Measurements from ENCODE around the gene GTF2E1. TPM values are rescaled to one million over a fixed set of nuclear protein-coding genes. Genes with fewer than 3 reads are reported as not detected.

Gene GTF2E1
- total RNA-seq, 1 donor from 2014 or later: 78.2 TPM

DNA sequence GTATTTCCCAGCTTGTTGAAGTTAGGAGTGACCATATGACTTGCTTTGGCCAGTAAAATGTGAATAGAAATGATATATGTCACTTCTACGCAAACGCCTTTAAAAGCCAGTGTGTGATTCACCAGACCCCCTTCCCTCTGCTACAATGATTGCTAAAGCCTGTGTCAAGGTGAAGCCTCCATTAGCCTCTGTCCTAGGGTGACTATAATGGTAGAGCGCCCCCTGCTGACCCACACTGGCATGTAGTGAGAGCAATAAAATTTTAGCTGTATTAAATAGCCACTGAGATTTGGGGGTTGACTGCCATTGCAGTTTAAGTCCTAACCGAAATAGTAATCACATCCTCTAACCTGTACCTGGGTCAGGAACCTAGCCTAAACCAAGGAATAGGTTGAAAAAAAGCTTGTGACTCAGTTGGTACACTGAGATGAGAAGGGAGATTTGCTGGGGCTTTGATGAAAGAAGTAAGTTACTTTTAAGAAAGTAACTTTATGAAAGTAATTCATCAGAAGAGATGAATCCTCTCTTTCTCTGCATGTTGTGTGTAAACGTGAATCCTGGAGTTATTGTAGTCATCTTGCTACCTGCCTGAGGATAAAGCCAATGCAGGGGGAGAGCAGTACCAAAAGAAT is 52.6 kb downstream of the GTF2E1 start:
- Histone ChIP-seq H3F3A (ENCODE audit: low read depth) (no peaks in the 10 kb centered on the region), H3K27ac (no peak overlapping the region)
- H3K4me3 Mint-ChIP-seq: no peak overlapping the region

DNA sequence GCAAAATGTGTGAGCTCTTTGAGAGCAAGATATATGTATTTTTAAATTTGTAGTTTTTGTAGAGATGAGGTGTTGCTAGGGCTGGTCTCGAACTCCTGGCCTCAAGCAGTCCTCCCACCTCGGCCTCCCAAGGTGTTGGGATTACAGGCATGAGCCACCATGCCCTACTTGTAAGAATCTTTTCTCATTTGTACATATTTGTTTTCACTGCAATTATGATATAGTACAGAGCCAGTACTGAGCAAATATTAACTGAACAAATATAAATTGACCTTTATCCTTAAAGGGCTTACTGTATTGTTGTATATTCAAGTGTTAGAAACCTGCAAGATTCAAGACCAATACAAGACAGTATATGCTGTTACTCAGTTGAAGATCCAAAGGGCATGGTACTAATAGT is 53.4 kb downstream of the GTF2E1 start:
- Mint-ChIP-seq H3K4me1 (no peaks in the 10 kb centered on the region), H3K27me3 (ENCODE audit: insufficient read depth, low read depth) (peaks cover 2% of the 10 kb centered on the region)

More for the DNA sequence above, 52.6 kb downstream of the GTF2E1 start:
- Mint-ChIP-seq H3K27me3 (ENCODE audit: insufficient read depth, low read depth) (peaks cover 2% of the 10 kb centered on the region), H3K27ac (no peak overlapping the region), H3K36me3 (no peaks in the 10 kb centered on the region), H3K9me3 (no peaks in the 10 kb centered on the region), H3K4me1 (no peaks in the 10 kb centered on the region)
- no peaks in the 10 kb centered on the region for H4K20me1 ChIP-seq (ENCODE audit: low read depth)
- no peaks in the 10 kb centered on the region for H3K79me2 ChIP-seq (ENCODE audit: low read depth)
- no peaks in the 10 kb centered on the region for H3K36me3 ChIP-seq
- H3K4me1 ChIP-seq: no peaks in the 10 kb centered on the region
- peak; percentile 83 for DNase-seq (ENCODE audit: low spot score)
- TF ChIP-seq CTCF (IDR thresholded peaks at IDR 0.05): peak; percentile 95
- no peak for TF ChIP-seq EZH2phosphoT487 (IDR thresholded peaks at IDR 0.05)
- no peak for TF ChIP-seq EZH2 (IDR thresholded peaks at IDR 0.05)
- H3K4me3 ChIP-seq: no peak overlapping the region
- no peak overlapping the region for H3K4me2 ChIP-seq
- no peaks in the 10 kb centered on the region for H3K27me3 ChIP-seq
- no peaks in the 10 kb centered on the region for H3K9me3 ChIP-seq (ENCODE audit: low read depth)
- H2AFZ ChIP-seq (replicated peaks): no peak overlapping the region
- H3K9ac ChIP-seq: no peak overlapping the region

DNA sequence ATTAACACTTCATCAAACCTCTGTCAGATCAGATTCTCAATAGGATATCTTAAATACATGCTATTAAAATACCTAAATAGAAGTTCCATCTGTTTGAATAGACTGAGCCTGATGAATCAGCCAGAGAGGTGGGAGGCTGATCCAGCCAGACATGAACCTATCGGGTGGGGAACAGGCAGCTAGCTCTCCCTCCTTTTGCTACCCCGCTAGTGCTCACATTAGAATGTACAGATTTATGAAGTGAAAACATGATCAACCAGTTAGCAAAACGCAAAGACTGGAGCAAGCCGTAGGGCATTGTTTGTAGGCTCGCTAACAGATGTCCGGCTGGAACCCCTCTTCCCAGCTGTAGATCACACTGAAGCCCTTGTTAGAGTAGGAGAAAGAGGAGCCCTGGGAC is 54.4 kb downstream of the GTF2E1 start:
- no peak overlapping the region for H3K9ac ChIP-seq
- no peaks in the 10 kb centered on the region for H3K9me3 ChIP-seq (ENCODE audit: low read depth)
- Mint-ChIP-seq H3K36me3 (no peaks in the 10 kb centered on the region), H3K4me3 (no peak overlapping the region), H3K27ac (no peak overlapping the region), H3K27me3 (ENCODE audit: insufficient read depth, low read depth) (peaks cover 2% of the 10 kb centered on the region), H3K4me1 (no peaks in the 10 kb centered on the region), H3K9me3 (no peaks in the 10 kb centered on the region)
- H4K20me1 ChIP-seq (ENCODE audit: low read depth): no peaks in the 10 kb centered on the region
- no peak overlapping the region for H3K4me2 ChIP-seq
- H3K4me1 ChIP-seq: no peaks in the 10 kb centered on the region
- TF ChIP-seq CTCF (IDR thresholded peaks at IDR 0.05) (no peak), EZH2 (IDR thresholded peaks at IDR 0.05) (no peak), EZH2phosphoT487 (IDR thresholded peaks at IDR 0.05) (no peak)
- no peaks in the 10 kb centered on the region for H3F3A ChIP-seq (ENCODE audit: low read depth)
- H2AFZ ChIP-seq (replicated peaks): no peak overlapping the region
- no peaks in the 10 kb centered on the region for H3K79me2 ChIP-seq (ENCODE audit: low read depth)
- H3K27me3 ChIP-seq: no peaks in the 10 kb centered on the region
- no peak overlapping the region for H3K27ac ChIP-seq
- H3K36me3 ChIP-seq: no peaks in the 10 kb centered on the region
- H3K4me3 ChIP-seq: no peak overlapping the region
- DNase-seq (ENCODE audit: low spot score): no peak

More for the DNA sequence above, 53.4 kb downstream of the GTF2E1 start:
- H3K4me3 ChIP-seq: no peak overlapping the region
- no peaks in the 10 kb centered on the region for H3K36me3 Mint-ChIP-seq
- no peaks in the 10 kb centered on the region for H3K9me3 ChIP-seq (ENCODE audit: low read depth)
- no peak overlapping the region for H3K27ac ChIP-seq
- H3K27ac Mint-ChIP-seq: no peak overlapping the region
- H3K36me3 ChIP-seq: no peaks in the 10 kb centered on the region
- H3K4me2 ChIP-seq: no peak overlapping the region
- TF ChIP-seq EZH2 (IDR thresholded peaks at IDR 0.05) (no peak), CTCF (IDR thresholded peaks at IDR 0.05) (no peak), EZH2phosphoT487 (IDR thresholded peaks at IDR 0.05) (no peak)
- no peaks in the 10 kb centered on the region for H3K4me1 ChIP-seq
- no peak overlapping the region for H3K9ac ChIP-seq
- H2AFZ ChIP-seq (replicated peaks): no peak overlapping the region
- DNase-seq (ENCODE audit: low spot score): no peak
- no peaks in the 10 kb centered on the region for H3K27me3 ChIP-seq
- no peaks in the 10 kb centered on the region for H3K9me3 Mint-ChIP-seq
- no peaks in the 10 kb centered on the region for H3K79me2 ChIP-seq (ENCODE audit: low read depth)
- no peak overlapping the region for H3K4me3 Mint-ChIP-seq
- no peaks in the 10 kb centered on the region for H4K20me1 ChIP-seq (ENCODE audit: low read depth)
- no peaks in the 10 kb centered on the region for H3F3A ChIP-seq (ENCODE audit: low read depth)
